Spinal cord (tissue), 10 donors: Measurements from ENCODE around the gene CYB5R3. TPM values are rescaled to one million over a fixed set of nuclear protein-coding genes. Genes with fewer than 3 reads are reported as not detected.

Experiments
- DNase-seq, 6 donors: peaks; one replicate each; pipeline versions ENCODE4 v3.0.0 to v3.0.0-alpha.2; 2013 to 2015; ENCODE audit warnings: low spot score in 6 of 6, low read depth in 4 of 6
- H3K27ac ChIP-seq: one replicate; pipeline ENCODE4 v1.5.1; 2013; ENCODE audit warnings: low read depth, low read length, control low read depth
- H3K27me3 ChIP-seq: one replicate; pipeline ENCODE4 v1.6.1; 2013; ENCODE audit warnings: low read length; ENCODE audit not compliant: control insufficient read depth, insufficient read depth
- H3K36me3 ChIP-seq: one replicate; pipeline ENCODE4 v1.6.1; 2013; ENCODE audit warnings: low read length; ENCODE audit not compliant: control insufficient read depth, insufficient read depth
- H3K4me1 ChIP-seq: one replicate; pipeline ENCODE4 v1.6.1; 2013; ENCODE audit warnings: low read length; ENCODE audit not compliant: control insufficient read depth, insufficient read depth
- H3K4me3 ChIP-seq: one replicate; pipeline ENCODE4 v1.5.1; 2013; ENCODE audit warnings: low read depth, low read length, control low read depth
- H3K9me3 ChIP-seq: one replicate; pipeline ENCODE4 v1.6.1; 2013; ENCODE audit warnings: low read length; ENCODE audit not compliant: control insufficient read depth, insufficient read depth
- WGBS: methylation state at CpG from one replicate; pipeline ENCODE4 v1.1.5; 2013; ENCODE audit warnings: missing lambda C conversion rate; ENCODE audit not compliant: insufficient coverage; 5-methylcytosine and 5-hydroxymethylcytosine counted together
- polyA plus RNA-seq, 2 donors: library from polyadenylated mRNA; unstranded; fragments of 120-200 nt; gene quantifications; one replicate each; pipeline ENCODE4 v1.2.1, GENCODE V29; 2013; ENCODE audit not compliant: insufficient read length in 2 of 2
- total RNA-seq, 2 donors: library from RNA; depleted of rRNA in 1 of 2; stranded (reverse); fragments of 120-200 nt in 1 of 2; fragments of >200 nt in 1 of 2; gene quantifications; one replicate each; pipeline versions ENCODE4 v1.2.3 to v1.2.4, GENCODE V29; 2013 to 2014
- donor health status: healthy.

CYB5R3 gene
- total and polyA plus RNA-seq, 4 donors, result 30.1 to 184 (median 128) TPM

DNA sequence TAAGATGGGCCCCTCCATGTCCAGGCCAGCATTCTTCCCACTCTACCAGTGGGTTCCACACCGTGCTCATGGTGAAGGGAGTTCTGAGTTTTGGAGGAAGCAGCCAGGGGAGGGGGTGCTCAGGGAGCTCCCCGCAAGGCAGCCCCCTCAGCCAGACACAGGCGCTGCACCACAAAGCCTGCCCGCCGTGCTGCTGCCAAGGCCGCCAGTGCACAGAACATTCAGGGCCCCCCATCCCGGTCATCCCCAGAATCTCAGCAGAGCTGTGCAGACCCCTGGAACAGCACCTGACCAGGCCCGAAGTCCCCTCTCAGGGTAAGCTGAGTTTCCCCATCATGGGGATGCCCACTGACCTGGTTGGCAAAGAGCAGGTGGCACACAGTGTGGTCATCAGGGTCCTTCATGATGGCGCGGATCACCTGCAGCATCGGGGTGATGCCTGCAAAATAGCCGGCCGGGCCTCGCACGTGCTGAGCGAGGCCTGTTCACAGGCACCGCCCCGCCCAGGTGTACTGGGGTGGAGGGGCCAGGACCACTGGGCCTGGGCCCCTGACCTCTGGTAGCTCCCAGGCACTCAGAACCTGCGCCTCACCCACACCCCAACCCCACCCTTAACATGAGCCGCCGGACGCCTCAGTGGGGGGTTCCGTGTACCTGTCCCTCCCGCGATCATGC, 22.1 kb downstream of the CYB5R3 start:
- WGBS, result 95% methylated on average over 19 of the region's 25 CpGs
- no peak for DNase-seq
- no peak overlapping the region for H3K4me3 ChIP-seq
- no peaks in the 10 kb centered on the region for H3K27me3 ChIP-seq
- H3K36me3 ChIP-seq, result peaks cover 97% of the 10 kb centered on the region
- peaks cover 12% of the 10 kb centered on the region for H3K4me1 ChIP-seq
- H3K27ac ChIP-seq, result no peak overlapping the region
- H3K9me3 ChIP-seq, result no peaks in the 10 kb centered on the region

DNA sequence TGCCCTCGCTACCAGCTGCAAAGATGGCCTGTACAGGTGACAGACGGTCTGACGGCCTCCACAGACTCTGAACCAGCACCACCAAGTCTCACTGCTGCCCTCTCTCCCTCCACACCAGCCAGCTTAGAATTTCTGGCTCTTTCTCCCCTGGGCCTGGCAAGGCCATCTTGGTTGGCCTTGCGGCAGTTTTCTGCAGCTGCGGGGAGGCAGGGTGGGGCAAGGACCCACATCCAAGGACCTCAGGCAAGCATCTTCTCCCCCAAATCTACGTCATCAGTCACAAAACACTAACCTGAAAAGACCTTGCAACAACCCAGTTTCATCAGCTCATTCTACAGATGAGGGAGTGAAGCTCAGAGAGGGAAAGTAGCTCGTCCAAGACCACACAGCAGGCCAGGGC, 22.8 kb downstream of the CYB5R3 start:
- Histone ChIP-seq H3K4me3 (no peak overlapping the region), H3K27me3 (no peaks in the 10 kb centered on the region), H3K36me3 (peaks cover 93% of the 10 kb centered on the region), H3K4me1 (peaks cover 12% of the 10 kb centered on the region), H3K9me3 (no peaks in the 10 kb centered on the region), H3K27ac (no peak overlapping the region)
- DNase-seq, result no peak
- WGBS, result 99% methylated on average over 6 of the region's 7 CpGs

DNA sequence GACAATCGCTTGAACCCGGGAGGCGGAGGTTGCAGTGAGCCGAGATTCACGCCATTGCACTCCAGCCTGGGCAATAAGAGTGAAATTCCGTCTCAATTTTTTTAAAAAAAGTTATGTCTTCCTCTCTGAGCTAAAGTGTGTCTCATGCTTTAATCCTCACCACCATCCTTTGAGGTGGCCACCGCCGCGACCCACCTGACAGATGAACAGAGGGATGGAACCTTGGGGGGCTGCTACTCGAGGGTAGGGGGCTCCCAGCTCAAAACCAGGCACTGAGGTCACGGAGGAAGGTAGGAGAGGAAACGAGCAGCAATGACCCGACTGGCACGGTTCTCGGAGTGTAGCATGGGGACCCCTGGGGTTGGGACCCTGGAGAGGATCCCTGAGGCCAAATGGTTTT, 23.8 kb downstream of the CYB5R3 start:
- Histone ChIP-seq H3K36me3 (peaks cover 90% of the 10 kb centered on the region), H3K27me3 (no peaks in the 10 kb centered on the region), H3K4me3 (no peak overlapping the region), H3K9me3 (no peaks in the 10 kb centered on the region), H3K4me1 (peaks cover 12% of the 10 kb centered on the region), H3K27ac (no peak overlapping the region)
- DNase-seq, result no peak
- WGBS, result 88% methylated on average over 14 of the region's 15 CpGs

DNA sequence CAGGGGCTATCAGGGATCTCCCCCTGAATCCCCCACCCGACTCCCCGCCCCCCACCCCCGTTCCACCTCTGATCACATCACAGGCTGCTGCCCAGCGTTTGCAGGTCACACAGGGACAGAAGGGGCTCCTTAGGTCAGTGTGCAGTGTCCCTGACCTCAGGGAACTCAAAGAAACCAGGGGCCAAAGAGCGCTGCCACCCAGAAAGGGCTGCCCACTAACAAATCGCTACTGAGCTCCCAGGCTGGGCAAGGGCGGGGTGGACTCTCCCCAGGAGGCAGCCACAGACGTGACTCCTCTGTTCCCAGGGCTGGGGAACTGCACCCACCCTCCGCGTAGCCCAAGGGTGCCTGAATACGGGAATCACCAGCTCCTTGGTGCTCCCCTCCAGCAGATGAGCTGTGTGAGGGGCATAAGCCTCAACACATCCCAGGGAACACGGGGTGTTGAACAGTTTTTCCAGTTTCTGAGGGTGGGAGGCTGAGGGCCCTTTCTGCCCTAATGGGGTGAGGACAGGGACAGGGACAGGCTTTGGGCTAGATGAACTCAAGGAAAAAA, 24.6 kb downstream of the CYB5R3 start:
- 88% methylated on average over 9 of the region's 12 CpGs for WGBS

DNA sequence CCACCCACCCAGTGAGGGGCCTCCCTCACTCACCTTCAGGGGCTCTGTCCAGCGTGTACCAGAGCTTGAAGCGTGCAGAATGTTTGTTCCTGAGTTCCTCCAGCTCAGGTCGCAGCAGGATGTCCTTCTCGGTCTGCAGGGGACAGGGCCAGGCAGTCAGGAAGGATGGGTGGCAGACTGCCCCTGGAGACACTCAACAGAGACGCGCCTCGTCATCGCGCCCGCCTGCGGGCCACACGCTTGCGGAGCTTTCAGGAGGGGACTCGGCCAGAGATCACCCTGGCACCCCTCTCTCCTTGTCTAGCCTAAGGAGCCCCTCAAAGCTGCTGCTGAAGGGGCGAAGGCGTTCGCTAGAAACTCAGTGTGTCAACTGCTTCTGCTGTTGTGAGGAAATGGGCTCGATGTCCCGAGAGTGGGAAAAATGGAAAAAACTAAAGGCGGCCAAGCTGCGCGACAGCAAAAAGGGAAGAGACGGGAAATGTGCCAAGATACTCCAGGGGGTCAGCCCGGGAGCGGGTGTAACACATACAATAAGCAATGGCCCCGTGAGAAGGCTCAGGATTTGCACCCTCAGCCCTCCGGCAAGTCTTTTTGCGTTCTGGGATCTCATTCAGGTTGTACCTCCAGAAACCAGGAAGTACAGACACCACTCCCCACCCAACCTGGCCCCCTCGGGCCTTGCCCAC, 25.3 kb downstream of the CYB5R3 start:
- Histone ChIP-seq H3K4me1 (peaks cover 12% of the 10 kb centered on the region), H3K27ac (no peak overlapping the region), H3K4me3 (no peak overlapping the region), H3K9me3 (no peaks in the 10 kb centered on the region), H3K27me3 (no peaks in the 10 kb centered on the region), H3K36me3 (peaks cover 90% of the 10 kb centered on the region)
- peak in 1 of 6 donors; percentile 35 for DNase-seq
- WGBS, result 70% methylated on average over 25 of the region's 29 CpGs

More for the DNA sequence above, 24.6 kb downstream of the CYB5R3 start:
- Histone ChIP-seq H3K27me3 (no peaks in the 10 kb centered on the region), H3K4me1 (peaks cover 12% of the 10 kb centered on the region), H3K4me3 (no peak overlapping the region), H3K36me3 (peaks cover 90% of the 10 kb centered on the region), H3K27ac (no peak overlapping the region), H3K9me3 (no peaks in the 10 kb centered on the region)
- DNase-seq, result no peak

DNA sequence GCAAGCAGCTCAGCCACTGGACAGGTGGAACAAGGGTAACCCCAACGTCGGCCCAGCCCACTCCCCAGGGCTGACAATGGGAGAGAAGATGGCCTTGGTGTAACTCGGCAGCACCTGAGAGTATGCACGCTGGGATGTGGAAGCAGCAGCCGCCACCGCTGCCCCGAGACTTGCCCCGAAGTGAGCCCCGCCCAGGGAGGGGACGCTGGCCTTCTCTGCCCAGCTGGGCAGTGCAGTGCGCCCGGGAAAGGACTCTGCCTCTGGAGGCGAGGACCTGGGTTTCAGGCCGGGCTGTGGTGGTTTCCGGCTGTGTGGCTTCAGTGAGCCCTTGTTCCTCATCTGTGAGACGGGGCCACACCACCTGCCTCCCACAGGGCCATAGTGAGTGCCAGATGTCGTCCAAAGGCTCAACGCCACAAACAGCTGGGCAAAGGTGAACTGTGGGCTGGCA, 25.9 kb downstream of the CYB5R3 start:
- peaks cover 12% of the 10 kb centered on the region for H3K4me1 ChIP-seq
- WGBS, result 88% methylated on average over 17 of the region's 18 CpGs
- H3K27ac ChIP-seq, result no peak overlapping the region
- no peak for DNase-seq
- no peak overlapping the region for H3K4me3 ChIP-seq
- H3K9me3 ChIP-seq, result no peaks in the 10 kb centered on the region
- peaks cover 86% of the 10 kb centered on the region for H3K36me3 ChIP-seq
- no peaks in the 10 kb centered on the region for H3K27me3 ChIP-seq

DNA sequence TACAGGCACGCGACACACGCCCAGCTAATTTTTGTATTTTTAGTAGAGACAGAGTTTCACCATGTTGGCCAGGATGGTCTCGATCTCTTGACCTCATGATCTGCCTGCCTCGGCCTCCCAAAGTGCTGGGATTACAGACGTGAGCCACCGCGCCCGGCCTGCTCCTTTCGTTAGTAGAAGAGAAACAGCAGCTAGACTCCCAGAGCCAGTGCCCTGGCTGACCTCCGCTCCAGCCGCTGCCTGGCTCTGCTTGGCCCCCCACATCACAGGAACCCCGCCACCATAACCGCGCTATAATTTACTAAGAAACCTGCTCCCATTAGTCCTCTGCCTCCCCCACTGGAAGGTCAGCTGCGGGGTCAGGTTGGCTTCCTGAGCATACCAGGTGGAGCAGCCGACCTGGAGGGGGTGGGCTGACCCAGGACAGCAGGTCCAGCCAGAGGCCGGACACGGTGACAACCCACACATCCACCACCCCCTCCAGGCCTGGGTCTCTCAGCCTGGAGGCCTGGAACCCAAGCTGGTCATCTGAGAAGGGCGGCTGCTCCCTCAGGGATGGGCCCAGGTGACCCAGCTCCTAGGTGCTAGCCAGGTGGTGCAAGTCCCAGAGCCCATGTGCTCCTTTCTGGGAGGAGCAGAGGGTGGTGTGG, 27.0 kb downstream of the CYB5R3 start:
- Histone ChIP-seq H3K27ac (no peak overlapping the region), H3K36me3 (peaks cover 75% of the 10 kb centered on the region), H3K27me3 (no peaks in the 10 kb centered on the region), H3K4me1 (peaks cover 18% of the 10 kb centered on the region), H3K9me3 (no peaks in the 10 kb centered on the region), H3K4me3 (no peak overlapping the region)
- DNase-seq, result no peak
- 89% methylated on average over 12 of the region's 20 CpGs for WGBS

DNA sequence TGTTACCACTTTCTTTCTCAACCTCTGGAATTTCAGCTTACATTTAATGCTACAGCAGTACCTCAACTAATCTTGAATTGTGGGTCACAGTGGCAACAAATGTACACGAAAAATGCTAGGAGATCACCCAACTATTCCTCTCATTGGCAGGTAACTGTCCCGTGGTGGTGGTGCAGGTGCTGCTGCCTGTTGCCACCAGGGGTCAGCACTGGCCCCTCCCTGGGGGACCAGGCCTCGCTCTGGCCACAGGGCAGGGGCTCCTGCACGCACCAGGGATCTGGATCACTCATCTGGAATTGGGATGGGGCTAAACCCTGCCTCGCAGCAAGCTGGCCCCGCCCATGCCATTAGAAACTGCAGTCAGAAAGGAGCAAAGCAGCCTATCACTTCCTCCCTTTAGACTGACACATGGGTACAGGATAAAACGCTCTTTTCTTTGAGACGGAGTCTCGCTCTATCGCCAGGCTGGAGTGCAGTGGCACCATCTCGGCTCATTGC, 27.6 kb downstream of the CYB5R3 start:
- Histone ChIP-seq H3K27me3 (no peaks in the 10 kb centered on the region), H3K36me3 (peaks cover 69% of the 10 kb centered on the region), H3K4me1 (peaks cover 23% of the 10 kb centered on the region), H3K27ac (no peak overlapping the region), H3K4me3 (no peak overlapping the region), H3K9me3 (no peaks in the 10 kb centered on the region)
- 50% methylated on average over 11 of the region's 11 CpGs for WGBS
- DNase-seq, result peak in 2 of 6 donors; percentile 45 to 58

DNA sequence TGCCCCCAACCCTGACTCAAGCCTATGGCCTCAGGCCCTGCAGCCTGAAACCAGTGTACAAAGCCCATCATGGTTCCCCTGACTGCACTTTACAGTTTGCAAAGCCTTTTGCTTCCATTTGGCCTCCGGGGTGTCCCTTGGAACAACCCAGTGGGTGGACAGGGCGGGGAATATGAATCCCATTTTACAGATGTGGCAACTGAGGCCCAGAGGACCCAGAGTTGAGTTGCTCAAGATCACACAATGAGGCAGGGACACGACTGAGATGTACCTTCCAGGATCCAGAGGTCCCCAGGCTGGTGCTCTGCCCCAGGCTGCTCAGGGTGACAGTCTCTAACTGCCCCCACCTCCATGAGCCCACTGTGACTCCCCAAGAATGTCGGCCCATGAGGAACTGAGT, 29.1 kb downstream of the CYB5R3 start:
- WGBS, result 95% methylated on average over 4 of the region's 4 CpGs
- Histone ChIP-seq H3K4me1 (peaks cover 36% of the 10 kb centered on the region), H3K27me3 (no peaks in the 10 kb centered on the region), H3K9me3 (no peaks in the 10 kb centered on the region), H3K36me3 (peaks cover 56% of the 10 kb centered on the region), H3K27ac (no peak overlapping the region), H3K4me3 (no peak overlapping the region)
- DNase-seq, result no peak
